ENCODE measurements around the gene GPR119.
"Not testable (repeated sequence)": the region's sequence is repeated elsewhere in the genome, so short reads cannot be mapped to it uniquely, and the experiment has no call there.

Gene GPR119

DNA sequence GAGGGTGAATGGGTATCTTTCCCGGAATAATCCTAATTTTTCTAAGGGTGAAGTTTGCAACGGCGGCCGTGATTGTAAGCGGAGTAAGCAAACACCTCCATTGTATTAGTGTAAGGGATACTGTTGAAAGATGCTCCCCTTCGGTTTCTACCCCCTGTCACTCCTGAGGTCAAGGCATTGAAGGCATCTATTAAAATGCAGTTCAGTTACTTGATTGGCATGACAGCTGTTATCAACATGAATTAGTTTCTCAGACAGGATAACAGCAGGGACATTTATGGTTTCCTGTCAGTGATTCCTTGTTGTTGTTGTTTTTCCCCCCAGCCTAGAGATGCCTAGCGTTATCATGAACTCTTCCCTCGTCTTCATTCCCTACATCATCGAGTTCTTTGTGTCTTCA, 45.2 kb downstream of the GPR119 start:
- H3K27me3 ChIP-seq (ENCODE audit: control insufficient read depth in 1 of 2, insufficient read depth in 2 of 2, low read length in 2 of 2) = no peaks in the 10 kb centered on the region
- no peak overlapping the region for H3K27ac ChIP-seq (ENCODE audit: low read length)
- H3K4me1 ChIP-seq (ENCODE audit: control insufficient read depth, insufficient read depth, low read length) = no peaks in the 10 kb centered on the region
- H3K9ac ChIP-seq (ENCODE audit: low read length in 2 of 2) = peak overlapping the region; percentile 69 to 70
- H3K9me3 ChIP-seq (ENCODE audit: control insufficient read depth in 2 of 2, low read length in 2 of 2) = no peaks in the 10 kb centered on the region
- H3K4me3 ChIP-seq (ENCODE audit: low read length in 2 of 2) = peak overlapping the region; percentile 79 to 80
- H3K36me3 ChIP-seq (ENCODE audit: control insufficient read depth in 2 of 2, insufficient read depth in 2 of 2, low read length in 2 of 2) = no peaks in the 10 kb centered on the region

DNA sequence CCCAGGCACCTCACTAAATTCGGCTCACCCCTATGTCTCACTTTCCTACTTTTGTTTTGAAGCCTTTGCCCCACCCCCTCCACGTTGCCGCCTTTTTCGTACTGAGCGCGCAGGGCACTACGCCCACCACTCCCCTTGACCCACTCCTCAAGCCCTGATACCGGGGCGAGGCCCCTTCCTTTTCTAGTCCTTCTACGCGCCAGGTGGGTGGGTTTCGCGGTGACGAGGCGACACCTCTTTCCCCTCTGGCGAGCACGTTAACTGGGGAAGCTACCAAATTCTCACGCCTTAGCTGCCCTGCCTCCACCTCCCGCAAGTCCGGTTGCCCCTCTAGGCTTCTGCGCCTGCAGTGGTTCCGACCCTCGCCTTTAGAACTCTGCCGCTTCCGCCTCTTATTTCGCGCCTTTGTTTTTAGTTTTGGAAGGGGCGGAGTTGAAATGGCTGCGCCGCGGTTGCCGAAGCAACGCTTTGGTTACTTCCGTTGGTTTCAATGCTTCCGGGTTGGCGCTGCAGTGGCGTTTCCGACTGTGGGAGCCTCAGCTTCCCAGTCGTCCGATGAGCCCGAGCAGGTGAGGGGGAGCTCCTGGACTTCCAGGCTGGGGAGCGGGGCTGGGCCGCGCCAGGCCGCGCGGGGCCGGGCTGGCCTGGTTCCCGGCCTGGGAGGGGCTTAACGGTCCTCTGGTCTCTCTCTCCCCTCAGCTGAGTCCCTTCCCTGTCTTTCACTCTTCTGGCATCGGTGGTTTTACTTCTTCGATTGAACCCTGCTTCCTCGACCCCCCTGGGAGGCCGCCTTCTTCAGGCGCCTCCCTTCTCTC, 45.9 kb downstream of the GPR119 start, which contains the start of gene SLC25A14:
Gene SLC25A14, plus strand, starts transcription at position 512 of the 815 bp plus-strand sequence. CDS start 360 bp downstream, outside the sequence.
- no peaks in the 10 kb centered on the region for H3K27me3 ChIP-seq (ENCODE audit: control insufficient read depth in 1 of 2, insufficient read depth in 2 of 2, low read length in 2 of 2)
- H3K4me3 ChIP-seq (ENCODE audit: low read length in 2 of 2) = peak within 1 kb of the TSS; percentile 79 to 80
- H3K9me3 ChIP-seq (ENCODE audit: control insufficient read depth in 2 of 2, low read length in 2 of 2) = no peaks in the 10 kb centered on the region
- H3K4me1 ChIP-seq (ENCODE audit: control insufficient read depth, insufficient read depth, low read length) = no peaks in the 10 kb centered on the region
- no peak within 1 kb of the TSS for H3K27ac ChIP-seq (ENCODE audit: low read length)
- peak within 1 kb of the TSS; percentile 69 to 70 for H3K9ac ChIP-seq (ENCODE audit: low read length in 2 of 2)
- no peaks in the 10 kb centered on the region for H3K36me3 ChIP-seq (ENCODE audit: control insufficient read depth in 2 of 2, insufficient read depth in 2 of 2, low read length in 2 of 2)

DNA sequence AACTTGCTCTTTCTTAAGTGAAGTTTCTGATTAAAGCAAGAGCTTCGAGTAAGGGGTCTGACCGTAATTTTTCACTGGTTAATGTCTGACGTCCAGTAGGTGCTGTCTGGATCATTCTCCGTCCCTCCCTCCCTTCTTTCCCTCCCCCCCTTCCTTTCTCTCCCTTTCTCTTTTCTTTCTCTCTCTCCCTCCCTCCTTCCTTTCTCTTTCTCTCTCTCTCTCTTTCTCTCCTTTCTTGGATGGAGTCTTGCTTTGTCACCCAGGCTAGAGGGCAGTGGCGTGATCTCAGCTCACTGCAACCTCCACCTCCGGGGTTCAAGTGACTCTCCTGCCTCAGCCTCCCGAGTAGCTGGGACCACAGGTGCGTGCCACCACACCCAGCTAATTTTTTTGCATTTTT, 46.6 kb downstream of the GPR119 start:
- not testable (repeated sequence) for H3K27me3 ChIP-seq (ENCODE audit: control insufficient read depth in 1 of 2, insufficient read depth in 2 of 2, low read length in 2 of 2); H3K4me1 ChIP-seq (ENCODE audit: control insufficient read depth, insufficient read depth, low read length); H3K36me3 ChIP-seq (ENCODE audit: control insufficient read depth in 2 of 2, insufficient read depth in 2 of 2, low read length in 2 of 2); H3K9me3 ChIP-seq (ENCODE audit: control insufficient read depth in 2 of 2, low read length in 2 of 2); H3K27ac ChIP-seq (ENCODE audit: low read length); H3K9ac ChIP-seq (ENCODE audit: low read length in 2 of 2)
- peak overlapping the region; percentile 79 to 80 for H3K4me3 ChIP-seq (ENCODE audit: low read length in 2 of 2)

DNA sequence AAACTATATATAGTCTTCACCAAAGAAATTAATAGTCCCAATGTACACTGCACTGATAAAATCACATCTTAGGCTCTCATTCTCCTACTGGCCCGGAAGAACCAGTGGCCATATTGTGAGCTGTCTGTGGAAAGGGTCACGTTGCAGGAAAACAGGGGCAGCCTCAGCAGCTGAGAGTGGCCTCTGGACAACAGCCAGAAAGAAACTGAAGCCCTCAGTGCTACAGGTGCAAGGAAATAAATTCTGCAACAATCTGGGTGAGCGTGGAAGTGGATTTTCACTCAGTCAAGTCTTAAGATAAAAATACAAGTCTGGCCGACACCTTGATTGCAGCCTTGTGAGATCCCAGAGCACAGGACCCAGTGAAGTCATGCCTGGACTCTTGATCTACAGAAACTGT, 48.9 kb downstream of the GPR119 start:
- Histone ChIP-seq H3K27me3 (ENCODE audit: control insufficient read depth in 1 of 2, insufficient read depth in 2 of 2, low read length in 2 of 2) (no peaks in the 10 kb centered on the region), H3K9me3 (ENCODE audit: control insufficient read depth in 2 of 2, low read length in 2 of 2) (no peaks in the 10 kb centered on the region), H3K27ac (ENCODE audit: low read length) (no peak overlapping the region), H3K4me1 (ENCODE audit: control insufficient read depth, insufficient read depth, low read length) (no peaks in the 10 kb centered on the region), H3K9ac (ENCODE audit: low read length in 2 of 2) (no peak overlapping the region), H3K4me3 (ENCODE audit: low read length in 2 of 2) (no peak overlapping the region), H3K36me3 (ENCODE audit: control insufficient read depth in 2 of 2, insufficient read depth in 2 of 2, low read length in 2 of 2) (no peaks in the 10 kb centered on the region)

Measured in stomach smooth muscle (tissue), 2 donors.